Mononuclear cell (primary cell): ENCODE measurements around the gene GMPPA. TPM values are rescaled to one million over a fixed set of nuclear protein-coding genes. Genes with fewer than 3 reads are reported as not detected.

Experiments used
- H3K27me3 ChIP-seq: 2 replicates; pipeline ENCODE4 v1.6.0; 2011; ENCODE audit warnings: low read length, control low read depth; ENCODE audit not compliant: insufficient read depth
- H3K4me1 ChIP-seq: 2 replicates; pipeline ENCODE4 v1.5.1; 2011; ENCODE audit warnings: mild to moderate bottlenecking, low read length, control low read depth; ENCODE audit not compliant: insufficient read depth
- H3K4me3 ChIP-seq: 2 replicates; pipeline ENCODE4 v1.5.1; 2011; ENCODE audit warnings: mild to moderate bottlenecking, low read length, moderate library complexity
- H3K9me3 ChIP-seq: 2 replicates; pipeline ENCODE4 v1.5.1; 2011; ENCODE audit warnings: low read depth, mild to moderate bottlenecking, control low read depth, low read length
- total RNA-seq: library from RNA; depleted of rRNA; stranded (reverse); fragments of >200 nt; gene quantifications from one replicate; pipeline ENCODE4 v1.2.3, GENCODE V29; 2012

GMPPA gene
- total RNA-seq, 1 donor, result 12.0 TPM

- H3K27me3 ChIP-seq, result peaks cover 9% of the 10 kb centered on the region
- no peak overlapping the region for H3K4me3 ChIP-seq
- no peaks in the 10 kb centered on the region for H3K9me3 ChIP-seq
- peaks cover 25% of the 10 kb centered on the region for H3K4me1 ChIP-seq
Observed at GRCh38 chr2:219501849-219502248, 3.2 kb downstream of the GMPPA start.

DNA sequence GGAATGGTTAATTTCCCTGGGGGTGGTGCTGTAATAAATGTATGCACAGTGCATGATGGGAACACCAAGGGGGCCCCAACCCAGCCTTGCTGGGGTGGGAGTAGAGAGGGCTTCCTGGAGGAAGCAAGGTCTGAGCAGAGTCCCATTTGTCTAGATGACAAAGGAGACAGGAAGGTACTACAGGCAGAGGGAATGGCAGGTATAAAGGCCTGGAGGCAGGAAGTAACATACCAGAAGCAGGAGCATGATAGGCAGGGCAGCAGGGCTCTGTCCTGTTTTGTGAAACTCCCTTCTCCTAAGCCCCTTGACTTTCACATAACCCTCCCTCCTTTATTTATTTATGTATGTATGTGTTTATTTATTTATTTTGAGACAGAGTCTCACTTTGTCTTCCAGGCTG, 3.9 kb downstream of the GMPPA start:
- no peak overlapping the region for H3K4me3 ChIP-seq
- H3K4me1 ChIP-seq, result peaks cover 18% of the 10 kb centered on the region
- no peaks in the 10 kb centered on the region for H3K9me3 ChIP-seq
- H3K27me3 ChIP-seq, result peaks cover 1% of the 10 kb centered on the region

DNA sequence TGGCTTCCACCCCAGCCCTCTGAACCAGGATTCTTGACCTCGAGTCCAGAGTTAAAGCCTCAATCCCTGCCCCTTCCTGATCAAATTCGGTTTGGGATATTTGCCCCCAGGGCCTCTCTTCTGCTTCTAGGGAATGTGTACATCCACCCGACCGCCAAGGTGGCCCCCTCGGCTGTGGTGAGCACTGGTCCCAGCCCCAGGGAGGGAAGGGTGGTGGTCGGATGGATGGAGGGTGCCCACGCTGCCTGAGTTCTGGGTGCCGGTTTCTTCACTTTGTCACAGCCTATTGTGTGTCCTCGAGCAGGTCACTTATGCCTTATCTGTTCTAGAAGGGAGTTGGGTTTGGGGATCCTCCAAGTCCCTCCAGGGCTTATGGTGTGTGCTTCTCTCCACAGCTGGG, 6.9 kb downstream of the GMPPA start:
- Histone ChIP-seq H3K4me1 (peaks cover 11% of the 10 kb centered on the region), H3K4me3 (no peak overlapping the region), H3K27me3 (peaks cover 8% of the 10 kb centered on the region)

GRCh38 chr2:219506153-219506801, 7.6 kb downstream of the GMPPA start:
- Histone ChIP-seq H3K27me3 (peaks cover 13% of the 10 kb centered on the region), H3K4me3 (no peak overlapping the region), H3K9me3 (no peaks in the 10 kb centered on the region), H3K4me1 (peaks cover 11% of the 10 kb centered on the region)

More for the DNA sequence above, 6.9 kb downstream of the GMPPA start:
- H3K9me3 ChIP-seq, result no peaks in the 10 kb centered on the region

DNA sequence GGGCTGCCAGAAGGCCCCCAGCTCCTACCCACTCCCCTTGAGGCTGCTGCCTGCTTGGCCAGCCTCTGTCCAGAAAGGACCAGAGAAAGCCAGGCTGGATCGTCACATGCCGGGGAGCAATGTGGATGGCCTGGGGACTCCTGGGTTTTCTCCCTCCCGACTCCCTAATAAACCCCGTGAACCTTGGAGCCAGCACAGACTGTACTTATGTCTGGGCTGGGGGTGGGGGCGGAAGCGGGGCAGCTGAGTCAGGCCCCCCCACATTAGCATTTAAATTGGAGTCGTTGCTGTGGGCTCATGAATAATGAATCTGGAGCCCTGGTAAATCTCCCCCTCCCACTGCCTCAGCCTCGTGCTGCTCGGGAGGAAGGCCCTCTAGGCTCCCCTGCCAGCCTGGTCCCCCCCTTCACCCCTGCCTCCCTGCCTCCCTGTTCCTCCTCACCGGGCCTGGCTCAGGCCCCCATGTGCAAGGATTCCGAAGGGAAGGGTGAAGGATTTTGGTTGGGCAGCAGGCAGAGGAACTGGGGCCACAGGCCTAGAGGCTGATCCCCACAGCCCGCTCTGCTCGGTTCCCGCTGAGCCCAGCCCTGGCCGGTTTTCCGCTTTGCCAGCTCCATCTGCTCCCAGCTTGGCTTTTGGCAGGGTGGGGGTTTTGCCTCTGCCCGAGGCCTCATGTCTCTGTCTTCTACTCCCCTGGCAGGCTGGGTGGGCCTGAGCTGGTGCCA, 8.3 kb downstream of the GMPPA start:
- Histone ChIP-seq H3K9me3 (no peaks in the 10 kb centered on the region), H3K4me3 (no peak overlapping the region), H3K27me3 (peaks cover 15% of the 10 kb centered on the region), H3K4me1 (peaks cover 11% of the 10 kb centered on the region)

DNA sequence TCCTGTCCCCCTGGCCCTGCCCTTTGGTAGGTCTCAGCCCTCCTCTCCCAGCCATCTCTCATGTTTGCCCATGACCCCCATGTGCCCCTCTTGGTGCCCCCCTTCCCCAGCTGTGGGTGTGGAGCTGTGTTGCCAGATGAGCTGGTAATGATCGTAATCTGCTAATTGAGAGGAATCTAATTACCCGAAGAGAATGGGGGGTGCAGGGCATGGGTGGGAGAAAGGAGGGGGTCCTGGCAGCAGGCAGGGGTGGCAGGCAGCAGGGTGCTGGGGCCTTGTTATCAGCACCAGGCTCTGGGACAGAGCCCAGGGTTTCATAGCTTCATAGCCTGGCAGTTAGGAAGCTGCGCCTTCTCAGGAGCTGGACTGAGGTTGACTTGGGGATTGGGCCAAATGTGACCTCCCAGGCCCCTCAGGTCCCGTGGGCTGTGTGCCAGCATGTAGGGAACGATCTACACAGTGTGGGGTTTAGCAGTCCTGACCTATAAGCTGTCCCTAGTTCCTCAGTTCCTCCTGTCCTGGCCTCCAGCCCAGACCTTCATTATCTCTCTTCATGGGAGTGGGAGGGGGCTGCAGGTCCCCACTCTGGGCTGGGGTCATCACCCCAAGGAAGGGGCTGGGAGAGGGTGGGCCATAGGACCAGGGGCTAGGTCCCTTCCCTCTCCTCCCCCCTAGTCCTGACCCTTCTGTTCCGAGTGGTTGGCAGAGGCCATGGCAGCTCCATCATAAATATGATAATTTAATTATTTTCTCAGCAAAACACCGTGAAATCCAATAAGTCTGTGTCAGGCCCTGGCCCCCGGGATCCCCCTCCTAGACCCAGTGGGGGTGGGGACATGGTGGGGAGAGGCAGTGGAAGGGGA, 9.1 kb downstream of the GMPPA start:
- no peak overlapping the region for H3K4me3 ChIP-seq
- H3K27me3 ChIP-seq, result peaks cover 23% of the 10 kb centered on the region
- peaks cover 11% of the 10 kb centered on the region for H3K4me1 ChIP-seq
- H3K9me3 ChIP-seq, result no peaks in the 10 kb centered on the region

DNA sequence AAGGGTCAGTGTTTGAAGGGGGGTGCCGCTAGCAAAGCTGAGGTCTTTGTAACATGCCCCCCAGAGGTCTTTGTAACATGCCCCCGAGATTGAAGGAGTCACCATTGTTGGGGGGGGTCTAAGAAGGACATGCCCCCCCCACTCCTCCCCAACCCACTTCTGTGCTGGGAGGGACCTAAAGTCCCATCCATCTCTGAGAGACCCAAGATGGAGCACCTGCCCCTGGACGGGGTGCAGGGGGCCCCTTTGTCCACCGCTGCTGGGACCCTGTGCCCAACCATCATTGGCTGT, 9.7 kb downstream of the GMPPA start:
- no peaks in the 10 kb centered on the region for H3K9me3 ChIP-seq
- H3K4me3 ChIP-seq, result no peak overlapping the region
- peaks cover 11% of the 10 kb centered on the region for H3K4me1 ChIP-seq
- peaks cover 28% of the 10 kb centered on the region for H3K27me3 ChIP-seq

DNA sequence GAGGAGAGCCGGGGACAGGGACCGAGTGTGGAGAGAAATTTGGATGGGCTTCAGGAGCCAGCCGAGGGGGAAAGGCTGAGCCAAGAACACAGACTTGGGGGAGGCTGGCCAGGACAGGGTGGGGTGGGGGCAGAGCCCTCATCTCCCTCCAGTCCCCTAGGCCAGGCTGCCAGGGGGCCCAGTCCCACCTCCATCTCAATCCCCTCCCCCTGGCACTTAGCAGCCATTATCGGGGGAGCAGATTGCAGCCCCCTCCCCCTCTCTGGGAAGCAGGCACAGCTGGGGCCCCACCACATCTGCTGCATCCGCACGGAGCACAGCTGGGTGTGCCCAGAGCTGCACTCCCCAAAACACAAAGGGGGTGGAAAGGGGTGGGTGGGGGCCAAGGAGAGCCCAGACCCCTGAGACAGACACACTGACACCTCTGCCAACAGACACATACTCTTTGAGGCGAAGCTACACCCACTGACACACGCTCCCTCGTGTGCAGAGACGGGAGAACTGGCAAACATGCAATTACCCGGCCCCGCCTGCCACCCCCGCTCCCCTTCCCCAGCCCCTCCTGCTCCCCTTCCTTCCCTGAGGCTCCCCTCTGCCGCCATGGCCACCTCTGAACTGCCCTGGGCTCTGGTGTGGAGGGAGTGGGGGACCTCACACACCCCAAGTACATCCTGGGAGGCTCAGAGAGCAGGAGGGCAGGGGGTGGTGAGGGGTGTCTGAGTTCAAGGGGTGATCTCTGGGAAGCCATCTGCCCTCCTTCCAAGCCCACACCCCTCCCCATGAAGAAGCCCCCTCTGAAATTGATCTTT, 10.5 kb downstream of the GMPPA start:
- Histone ChIP-seq H3K9me3 (no peaks in the 10 kb centered on the region), H3K27me3 (peaks cover 36% of the 10 kb centered on the region), H3K4me1 (peaks cover 11% of the 10 kb centered on the region), H3K4me3 (no peak overlapping the region)

GRCh38 chr2:219509780-219510511, 11.3 kb downstream of the GMPPA start:
- H3K4me1 ChIP-seq, result peaks cover 11% of the 10 kb centered on the region
- H3K4me3 ChIP-seq, result no peak overlapping the region
- H3K27me3 ChIP-seq, result peaks cover 39% of the 10 kb centered on the region
- no peaks in the 10 kb centered on the region for H3K9me3 ChIP-seq

GRCh38 chr2:219510512-219511135, 11.9 kb downstream of the GMPPA start:
- H3K27me3 ChIP-seq, result peaks cover 42% of the 10 kb centered on the region
- H3K4me1 ChIP-seq, result peaks cover 11% of the 10 kb centered on the region
- no peaks in the 10 kb centered on the region for H3K9me3 ChIP-seq
- no peak overlapping the region for H3K4me3 ChIP-seq

GRCh38 chr2:219511547-219512325, 13.0 kb downstream of the GMPPA start:
- Histone ChIP-seq H3K27me3 (peaks cover 42% of the 10 kb centered on the region), H3K9me3 (no peaks in the 10 kb centered on the region), H3K4me3 (no peak overlapping the region), H3K4me1 (peaks cover 11% of the 10 kb centered on the region)

- Histone ChIP-seq H3K4me3 (no peak overlapping the region), H3K4me1 (peaks cover 11% of the 10 kb centered on the region), H3K27me3 (peaks cover 42% of the 10 kb centered on the region), H3K9me3 (no peaks in the 10 kb centered on the region)
Observed at GRCh38 chr2:219512524-219513216, 14.0 kb downstream of the GMPPA start.

GRCh38 chr2:219513787-219514186, 15.1 kb downstream of the GMPPA start:
- Histone ChIP-seq H3K4me1 (peaks cover 11% of the 10 kb centered on the region), H3K9me3 (no peaks in the 10 kb centered on the region), H3K27me3 (peaks cover 42% of the 10 kb centered on the region), H3K4me3 (no peak overlapping the region)
